Neural crest cell (in vitro differentiated cells): ENCODE data around the gene TMEM61. TPM values are rescaled to one million over a fixed set of nuclear protein-coding genes. Genes with fewer than 3 reads are reported as not detected.

ENCODE experiments used
- DNase-seq: peaks from one replicate; pipeline ENCODE4 v3.0.0; 2021; ENCODE audit warnings: low read depth, mixed read lengths, low spot score
- H3K27ac Mint-ChIP-seq: one replicate; pipeline ENCODE4 v1.8.0; 2021; ENCODE audit warnings: mild to moderate bottlenecking, mixed read lengths; ENCODE audit not compliant: unreplicated experiment
- H3K27me3 Mint-ChIP-seq: 2 replicates; pipeline ENCODE4 v1.8.0; 2021; ENCODE audit warnings: low read depth, mild to moderate bottlenecking, mixed read lengths
- H3K36me3 Mint-ChIP-seq: 2 replicates; pipeline ENCODE4 v1.8.0; 2021; ENCODE audit warnings: low read depth, mild to moderate bottlenecking, mixed read lengths
- H3K4me1 Mint-ChIP-seq: 2 replicates; pipeline ENCODE4 v1.8.0; 2021; ENCODE audit warnings: mixed read lengths
- H3K4me3 Mint-ChIP-seq: one replicate; pipeline ENCODE4 v1.8.0; 2021; ENCODE audit warnings: mild to moderate bottlenecking, mixed read lengths
- H3K9me3 Mint-ChIP-seq: 2 replicates; pipeline ENCODE4 v1.8.0; 2021; ENCODE audit warnings: mixed read lengths
- CTCF ChIP-seq: fragments of 200-600 bp; sonication (generic); conservative IDR thresholded peaks from 2 replicates; pipeline ENCODE4 v1.5.0; 2021; ENCODE audit warnings: antibody characterized with exemption, mild to moderate bottlenecking
- total RNA-seq: library from RNA; stranded (reverse); gene quantifications from 2 replicates; pipeline ENCODE4 v1.2.1, GENCODE V29; 2021

TMEM61 gene
- total RNA-seq, 1 donor from 2014 or later: not detected

GRCh38 chr1:54982739-54983138 lies 2.3 kb downstream of the TMEM61 start:
- Mint-ChIP-seq H3K36me3 (no peaks in the 10 kb centered on the region), H3K27me3 (peaks cover 67% of the 10 kb centered on the region), H3K4me1 (no peaks in the 10 kb centered on the region), H3K9me3 (no peaks in the 10 kb centered on the region), H3K4me3 (no peak overlapping the region), H3K27ac (no peak overlapping the region)
- peak; percentile 34 for TF ChIP-seq CTCF
- DNase-seq: no peak

GRCh38 chr1:54984131-54984842 lies 3.9 kb downstream of the TMEM61 start:
- H3K27me3 Mint-ChIP-seq: peaks cover 57% of the 10 kb centered on the region
- no peaks in the 10 kb centered on the region for H3K9me3 Mint-ChIP-seq
- no peaks in the 10 kb centered on the region for H3K4me1 Mint-ChIP-seq
- H3K36me3 Mint-ChIP-seq: no peaks in the 10 kb centered on the region
- TF ChIP-seq CTCF: no peak
- DNase-seq: no peak
- H3K4me3 Mint-ChIP-seq: no peak overlapping the region
- H3K27ac Mint-ChIP-seq: no peak overlapping the region

- H3K9me3 Mint-ChIP-seq: no peaks in the 10 kb centered on the region
- TF ChIP-seq CTCF: no peak
- H3K4me1 Mint-ChIP-seq: no peaks in the 10 kb centered on the region
- H3K4me3 Mint-ChIP-seq: no peak overlapping the region
- peaks cover 46% of the 10 kb centered on the region for H3K27me3 Mint-ChIP-seq
- no peak for DNase-seq
- H3K36me3 Mint-ChIP-seq: no peaks in the 10 kb centered on the region
- no peak overlapping the region for H3K27ac Mint-ChIP-seq
Observed at GRCh38 chr1:54985556-54985955, 5.1 kb downstream of the TMEM61 start.

- Mint-ChIP-seq H3K36me3 (no peaks in the 10 kb centered on the region), H3K4me1 (no peaks in the 10 kb centered on the region), H3K4me3 (no peak overlapping the region), H3K27ac (no peak overlapping the region), H3K9me3 (no peaks in the 10 kb centered on the region), H3K27me3 (peaks cover 44% of the 10 kb centered on the region)
- no peak for DNase-seq
- no peak for TF ChIP-seq CTCF
Observed at GRCh38 chr1:54986025-54986424, 5.6 kb downstream of the TMEM61 start.

- DNase-seq: no peak
- Mint-ChIP-seq H3K4me3 (no peak overlapping the region), H3K4me1 (no peaks in the 10 kb centered on the region), H3K9me3 (no peaks in the 10 kb centered on the region), H3K27ac (no peak overlapping the region), H3K27me3 (peaks cover 42% of the 10 kb centered on the region), H3K36me3 (no peaks in the 10 kb centered on the region)
- TF ChIP-seq CTCF: no peak
Observed at GRCh38 chr1:54986533-54986932, 6.1 kb downstream of the TMEM61 start.
